Stimulated activated CD8-positive, alpha-beta memory T cell treated with anti-CD3 and anti-CD28 coated beads, Interleukin-15, amount 100 ng/mL, for 1 hour (primary cell): Measurements from ENCODE around the gene FBXO5.
"Not testable (repeated sequence)": the region's sequence is repeated elsewhere in the genome, so short reads cannot be mapped to it uniquely, and the experiment has no call there.

Experiments
- DNase-seq: peaks from one replicate; pipeline ENCODE4 v3.0.0-alpha.2; 2020; ENCODE audit warnings: low read depth

FBXO5 gene, protein sequence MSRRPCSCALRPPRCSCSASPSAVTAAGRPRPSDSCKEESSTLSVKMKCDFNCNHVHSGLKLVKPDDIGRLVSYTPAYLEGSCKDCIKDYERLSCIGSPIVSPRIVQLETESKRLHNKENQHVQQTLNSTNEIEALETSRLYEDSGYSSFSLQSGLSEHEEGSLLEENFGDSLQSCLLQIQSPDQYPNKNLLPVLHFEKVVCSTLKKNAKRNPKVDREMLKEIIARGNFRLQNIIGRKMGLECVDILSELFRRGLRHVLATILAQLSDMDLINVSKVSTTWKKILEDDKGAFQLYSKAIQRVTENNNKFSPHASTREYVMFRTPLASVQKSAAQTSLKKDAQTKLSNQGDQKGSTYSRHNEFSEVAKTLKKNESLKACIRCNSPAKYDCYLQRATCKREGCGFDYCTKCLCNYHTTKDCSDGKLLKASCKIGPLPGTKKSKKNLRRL

GRCh38 chr6:152982904-152983636, at the start of gene FBXO5:
Gene FBXO5 (minus strand): TSS chr6:152983041. CDS start chr6:152982959, 82 bp downstream.
- DNase-seq: peak; percentile 93

GRCh38 chr6:153032255-153032882, 49.5 kb upstream of the FBXO5 start:
- DNase-seq: no peak

GRCh38 chr6:153031335-153031955, 48.6 kb upstream of the FBXO5 start:
- DNase-seq: no peak

- DNase-seq: no peak
Observed at GRCh38 chr6:153028963-153029362, 46.1 kb upstream of the FBXO5 start.

GRCh38 chr6:153028286-153028685, 45.4 kb upstream of the FBXO5 start:
- DNase-seq: no peak

DNA sequence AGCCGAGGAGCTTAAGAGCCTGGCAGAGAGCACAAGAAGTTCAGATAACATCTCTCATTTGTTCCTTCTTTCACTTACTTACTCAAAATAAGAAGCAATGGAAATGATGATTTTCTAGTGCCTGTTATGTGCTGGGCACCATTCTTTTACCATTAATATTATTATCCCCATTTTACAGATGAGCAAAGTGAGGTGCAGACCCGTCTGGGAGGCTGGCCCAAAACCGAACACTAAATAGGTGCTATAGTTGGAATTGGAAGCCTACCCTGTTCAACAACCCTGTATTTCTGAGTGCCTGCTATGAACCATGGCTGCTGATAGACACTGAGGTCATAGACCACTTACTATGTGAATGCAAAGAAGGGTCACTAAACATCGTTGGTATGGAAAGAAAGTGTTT, 44.6 kb upstream of the FBXO5 start:
- DNase-seq: no peak

DNA sequence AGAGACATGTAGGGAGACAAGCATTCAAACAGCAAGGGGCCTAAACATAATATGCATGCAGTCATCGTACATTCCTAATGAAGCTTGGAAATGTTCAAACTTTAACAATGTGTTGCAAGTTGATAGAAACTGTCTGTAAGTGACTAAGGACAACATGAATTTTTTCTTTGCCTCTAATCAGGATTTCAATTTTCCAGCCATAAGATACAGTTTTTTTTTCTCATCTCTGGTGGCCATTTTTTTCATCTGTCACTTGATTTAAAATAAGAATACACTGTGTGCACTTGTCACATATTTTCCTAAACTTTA, 41.8 kb upstream of the FBXO5 start:
- DNase-seq: no peak

DNA sequence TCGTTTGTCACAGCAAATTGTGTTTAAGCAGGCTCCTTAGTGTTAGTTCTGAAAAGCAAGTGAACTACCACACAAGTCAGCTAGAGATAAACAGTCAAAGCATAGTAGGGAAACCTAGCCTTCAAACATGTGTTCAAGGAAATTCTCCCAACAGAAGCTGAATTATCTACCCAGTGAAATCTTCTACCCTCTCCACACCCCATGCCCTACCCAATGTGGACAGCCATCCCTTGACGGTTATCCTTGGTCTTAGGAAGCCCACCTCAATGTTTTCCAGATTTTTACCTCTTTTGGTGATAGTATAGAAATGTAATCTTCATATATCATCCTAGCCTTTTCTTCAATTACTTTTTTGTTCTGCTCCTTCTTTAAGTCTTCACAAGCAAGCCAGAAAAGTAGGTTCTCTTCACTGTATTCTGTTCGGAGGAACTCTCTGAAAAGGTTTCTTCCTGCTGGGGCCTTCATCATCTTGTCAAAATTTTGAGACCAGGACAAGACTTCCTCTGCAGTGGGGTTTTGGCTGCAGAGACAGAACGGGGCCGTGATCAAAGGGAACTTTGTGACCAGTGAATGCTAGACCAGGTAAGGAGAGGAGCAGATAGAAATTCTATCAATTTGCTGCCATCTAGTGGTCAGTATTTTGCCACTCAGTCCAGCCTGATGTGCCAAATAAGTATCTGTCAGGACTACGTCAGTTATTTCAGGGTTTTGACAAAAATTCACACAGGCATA, 41.3 kb upstream of the FBXO5 start:
- no peak for DNase-seq

- DNase-seq: no peak
Observed at GRCh38 chr6:153018355-153018754, 35.5 kb upstream of the FBXO5 start.

GRCh38 chr6:153016846-153017245, 34.0 kb upstream of the FBXO5 start:
- no peak for DNase-seq

DNA sequence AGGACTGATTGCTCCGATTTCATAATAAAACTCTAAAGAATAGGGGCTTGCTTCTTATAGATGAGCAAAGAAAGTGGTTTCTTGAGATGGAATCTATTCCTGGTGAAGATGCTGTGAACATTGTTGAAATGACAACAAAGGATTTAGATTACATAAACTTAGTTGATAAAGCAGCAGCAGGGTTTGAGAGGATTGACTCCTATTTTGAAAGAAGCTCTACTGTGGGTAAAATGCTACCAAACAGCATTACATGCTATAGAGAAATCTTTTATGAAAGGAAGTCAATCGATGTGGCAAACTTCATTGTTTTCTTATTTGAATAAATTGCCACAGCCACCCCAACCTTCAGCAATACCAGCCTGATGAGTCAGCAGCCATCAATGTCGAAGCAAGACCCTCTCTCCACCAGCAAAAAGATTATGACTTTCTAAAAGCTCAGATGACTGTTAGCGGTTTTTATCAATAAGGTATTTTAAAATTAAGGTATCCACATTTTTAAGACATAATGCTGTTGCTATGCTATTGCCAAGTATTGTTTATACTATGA, 32.3 kb upstream of the FBXO5 start:
- no peak for DNase-seq

- no peak for DNase-seq
Observed at GRCh38 chr6:153013438-153013837, 30.6 kb upstream of the FBXO5 start.

DNA sequence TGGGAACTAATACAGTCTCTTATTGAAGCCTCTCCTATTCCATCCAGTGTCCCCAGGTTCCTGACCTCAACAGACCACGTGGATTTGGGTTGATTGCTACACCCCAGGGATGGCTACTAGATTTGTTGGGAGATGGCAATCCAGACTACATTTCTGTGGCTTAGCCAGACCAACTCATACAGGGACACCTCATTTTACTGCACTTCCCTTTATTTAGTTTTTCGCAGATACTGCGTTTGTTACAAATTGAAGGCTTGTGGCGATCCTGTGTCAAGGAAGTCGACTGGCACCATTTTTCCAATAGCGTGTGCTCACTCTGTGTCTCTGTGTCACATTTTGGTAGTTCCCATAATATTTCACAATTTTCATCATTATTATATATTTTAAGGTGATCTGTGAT, 30.0 kb upstream of the FBXO5 start:
- DNase-seq: no peak

GRCh38 chr6:153003366-153003690, 20.5 kb upstream of the FBXO5 start:
- no peak for DNase-seq

GRCh38 chr6:153002613-153003365, 19.9 kb upstream of the FBXO5 start, which contains the start of gene MTRF1L:
Gene MTRF1L (minus strand): TSS chr6:153002709. CDS start chr6:153002685, 24 bp downstream.
- DNase-seq: peak; percentile 64

GRCh38 chr6:153001767-153002612, 19.1 kb upstream of the FBXO5 start:
- no peak for DNase-seq

GRCh38 chr6:153000790-153001189, 17.9 kb upstream of the FBXO5 start:
- DNase-seq: not testable (repeated sequence)

- DNase-seq: no peak
Observed at GRCh38 chr6:153000243-153000642, 17.4 kb upstream of the FBXO5 start.

DNA sequence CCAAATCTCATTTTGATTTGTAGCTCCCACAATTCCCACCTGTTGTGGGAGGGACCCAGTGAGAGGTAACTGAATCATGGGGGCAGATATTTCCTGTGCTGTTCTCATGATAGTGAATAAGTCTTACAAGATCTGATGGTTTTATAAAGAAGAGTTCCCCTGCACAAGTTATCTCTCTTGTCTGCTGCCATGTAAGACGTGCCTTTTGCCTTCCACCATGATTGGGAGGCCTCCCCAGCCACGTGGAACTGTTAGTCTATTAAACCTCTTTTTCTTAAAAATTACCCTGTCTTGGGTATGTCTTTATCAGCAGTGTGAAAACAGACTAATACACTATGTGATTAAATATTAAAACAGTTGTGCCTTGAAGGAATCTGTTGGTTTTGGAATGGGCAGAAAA, 16.7 kb upstream of the FBXO5 start:
- not testable (repeated sequence) for DNase-seq

GRCh38 chr6:152993847-152994246, 11.0 kb upstream of the FBXO5 start:
- no peak for DNase-seq
